GM23338 (cell line): ENCODE results near the gene GDF7. TPM values are rescaled to one million over a fixed set of nuclear protein-coding genes. Genes with fewer than 3 reads are reported as not detected.

Experiments
- ATAC-seq: fragments of 200-7000 bp; cut with Tn5 transposase; 3 replicates; pipeline ENCODE4 v1.9.1; 2020
- DNase-seq: peaks from one replicate; pipeline ENCODE4 v3.0.0-alpha.2; 2015; ENCODE audit warnings: low spot score
- H2AFZ ChIP-seq: fragments of 200-600 bp; sonication (generic); 2 replicates; pipeline ENCODE4 v1.8.0; 2016; ENCODE audit warnings: antibody characterized with exemption, mild to moderate bottlenecking, moderate library complexity
- H3F3A ChIP-seq: fragments of 200-600 bp; sonication (generic); replicated peaks from 2 replicates; pipeline ENCODE4 v1.8.0; 2017; ENCODE audit warnings: antibody characterized with exemption, mixed run types, low read depth
- H3K27ac ChIP-seq: fragments of 200-600 bp; sonication (generic); 2 replicates; pipeline ENCODE4 v1.6.1; 2016; ENCODE audit warnings: low read depth
- H3K27me3 ChIP-seq: fragments of 200-600 bp; sonication (generic); 2 replicates; pipeline ENCODE4 v1.8.0; 2016; ENCODE audit warnings: mild to moderate bottlenecking, mixed run types, moderate library complexity; ENCODE audit not compliant: insufficient read depth
- H3K36me3 ChIP-seq: fragments of 200-600 bp; sonication (generic); 2 replicates; pipeline ENCODE4 v1.8.0; 2016; ENCODE audit warnings: mild to moderate bottlenecking; ENCODE audit not compliant: insufficient read depth
- H3K4me1 ChIP-seq: fragments of 200-600 bp; sonication (generic); 2 replicates; pipeline ENCODE4 v1.8.0; 2016; ENCODE audit warnings: mild to moderate bottlenecking, moderate library complexity; ENCODE audit not compliant: insufficient read depth
- H3K4me2 ChIP-seq: fragments of 200-600 bp; sonication (generic); 2 replicates; pipeline ENCODE4 v1.7.1; 2017; ENCODE audit warnings: mixed run types
- H3K4me3 ChIP-seq: fragments of 200-600 bp; sonication (generic); 2 replicates; pipeline ENCODE4 v1.6.1; 2016; ENCODE audit warnings: mixed run types
- H3K79me2 ChIP-seq: fragments of 200-600 bp; sonication (generic); replicated peaks from 2 replicates; pipeline ENCODE4 v1.8.0; 2017; ENCODE audit warnings: mild to moderate bottlenecking; ENCODE audit not compliant: insufficient read depth
- H3K9me2 ChIP-seq: fragments of 200-600 bp; sonication (generic); 2 replicates; pipeline ENCODE4 v1.8.0; 2017; ENCODE audit not compliant: insufficient read depth
- H4K20me1 ChIP-seq: fragments of 200-600 bp; sonication (generic); replicated peaks from 2 replicates; pipeline ENCODE4 v1.8.0; 2017; ENCODE audit warnings: mild to moderate bottlenecking; ENCODE audit not compliant: insufficient read depth
- H3K27ac Mint-ChIP-seq: 2 replicates; pipeline ENCODE4 v1.8.0; 2020; ENCODE audit warnings: inconsistent platforms, mild to moderate bottlenecking, moderate library complexity, mixed read lengths
- H3K27me3 Mint-ChIP-seq: 3 replicates; pipeline ENCODE4 v1.8.0; 2022; ENCODE audit warnings: low read depth, mild to moderate bottlenecking, moderate library complexity, mixed read lengths, inconsistent platforms; ENCODE audit not compliant: insufficient read depth, poor library complexity
- H3K36me3 Mint-ChIP-seq: 3 replicates; pipeline ENCODE4 v1.8.0; 2021; ENCODE audit warnings: low read depth, mild to moderate bottlenecking, inconsistent platforms, moderate library complexity, mixed read lengths
- H3K4me1 Mint-ChIP-seq: 3 replicates; pipeline ENCODE4 v1.8.0; 2020; ENCODE audit warnings: mild to moderate bottlenecking, inconsistent platforms, mixed read lengths
- H3K4me3 Mint-ChIP-seq: 3 replicates; pipeline ENCODE4 v1.8.0; 2021; ENCODE audit warnings: moderate library complexity, mild to moderate bottlenecking, inconsistent platforms, mixed read lengths
- H3K9me3 Mint-ChIP-seq: 3 replicates; pipeline ENCODE4 v1.8.0; 2020; ENCODE audit warnings: moderate library complexity, mild to moderate bottlenecking, inconsistent platforms, mixed read lengths
- EZH2 ChIP-seq: fragments of 200-600 bp; sonication (generic); IDR thresholded peaks from one replicate; pipeline ENCODE4 v1.8.0; 2017; ENCODE audit warnings: antibody characterized with exemption, mild to moderate bottlenecking, low read depth; ENCODE audit not compliant: unreplicated experiment
- EZH2phosphoT487 ChIP-seq: fragments of 200-600 bp; sonication (generic); IDR thresholded peaks from one replicate; pipeline ENCODE4 v1.8.1; 2018; ENCODE audit warnings: antibody characterized with exemption; ENCODE audit not compliant: unreplicated experiment
- JUNB ChIP-seq: IDR thresholded peaks from one replicate; pipeline ENCODE4 v1.6.1; 2016; ENCODE audit warnings: antibody characterized with exemption; ENCODE audit not compliant: unreplicated experiment
- NANOG ChIP-seq: IDR thresholded peaks from 2 replicates; pipeline ENCODE4 v1.6.1; 2016; ENCODE audit warnings: antibody characterized with exemption, borderline replicate concordance
- STAT1 ChIP-seq: IDR thresholded peaks from one replicate; pipeline ENCODE4 v1.6.1; 2016; ENCODE audit warnings: antibody characterized with exemption; ENCODE audit not compliant: unreplicated experiment
- ZNF114 ChIP-seq: fragments of 250-450 bp; sonication (Bioruptor Pico); IDR thresholded peaks from 2 replicates; pipeline ENCODE4 v1.5.0; 2020; ENCODE audit warnings: mild to moderate bottlenecking, moderate library complexity
- polyA plus RNA-seq: library from polyadenylated mRNA; unstranded; fragments of >200 nt; fragmentation: Nextera tagmentation; extraction: Ambion mirVana; gene quantifications from 2 replicates; pipeline ENCODE4 v1.2.1, GENCODE V29; 2016
- total RNA-seq: library from RNA; depleted of rRNA; stranded (reverse); fragments of >200 nt; shearing (Covaris generic); gene quantifications from 2 replicates; pipeline ENCODE4 v1.2.3, GENCODE V29; 2014
- TF ChIP-seq, protein P1 (sequence below): fragments of 250-450 bp; sonication (Bioruptor Pico); IDR thresholded peaks from 2 replicates; pipeline ENCODE4 v1.5.0; 2020; ENCODE audit warnings: mild to moderate bottlenecking, moderate library complexity
- TF ChIP-seq, protein P2 (sequence below), 2 experiments: fragments of 200-600 bp in 1 of 2; sonication (generic) in 1 of 2; conservative IDR thresholded peaks; 2 replicates each; pipeline versions ENCODE4 v1.5.1 to v1.6.1; 2016 to 2017; ENCODE audit warnings: antibody characterized with exemption in 2 of 2, low read depth in 2 of 2, mild to moderate bottlenecking in 2 of 2, moderate library complexity in 1 of 2
- TF ChIP-seq, protein P3 (sequence below): IDR thresholded peaks from one replicate; pipeline ENCODE4 v1.6.1; 2018; ENCODE audit warnings: antibody characterized with exemption; ENCODE audit not compliant: unreplicated experiment
- TF ChIP-seq, protein P4 (sequence below): IDR thresholded peaks from 2 replicates; pipeline ENCODE4 v1.6.1; 2016; ENCODE audit warnings: antibody characterized with exemption

The GDF7 gene
- total and polyA plus RNA-seq, 2 experiments from 2014 or later: 0.19 to 0.52 TPM

DNA sequence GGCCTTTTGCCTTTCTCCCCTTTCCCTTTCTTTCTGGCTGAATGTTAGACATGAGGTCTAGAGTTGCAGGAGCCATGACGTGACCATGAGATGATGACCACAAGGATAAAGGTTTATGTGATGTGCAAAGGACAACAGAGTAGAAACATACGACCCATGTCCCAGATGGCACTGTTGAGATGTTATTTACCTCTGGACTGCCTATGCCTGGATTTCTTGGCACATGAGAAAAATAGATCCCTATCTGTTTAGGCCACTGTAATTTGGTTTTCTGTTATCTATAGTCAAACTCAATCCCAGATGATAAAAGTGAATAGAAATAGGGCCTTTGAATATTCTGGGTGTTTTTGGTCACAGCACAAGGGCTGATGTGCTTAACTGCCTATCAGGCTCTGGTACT lies 58.8 kb downstream of the GDF7 start:
- Histone ChIP-seq H3K36me3 (no peaks in the 10 kb centered on the region), H3K27ac (no peak overlapping the region), H3K9me2 (no peaks in the 10 kb centered on the region), H2AFZ (no peak overlapping the region), H3K4me3 (no peak overlapping the region), H3K79me2 (no peaks in the 10 kb centered on the region), H3K27me3 (no peaks in the 10 kb centered on the region), H4K20me1 (no peaks in the 10 kb centered on the region), H3K4me2 (no peak overlapping the region), H3F3A (no peaks in the 10 kb centered on the region), H3K4me1 (no peaks in the 10 kb centered on the region)
- TF ChIP-seq NANOG: no peak
- TF ChIP-seq EZH2phosphoT487: no peak
- TF ChIP-seq EZH2: no peak
- TF ChIP-seq, protein P1, sequence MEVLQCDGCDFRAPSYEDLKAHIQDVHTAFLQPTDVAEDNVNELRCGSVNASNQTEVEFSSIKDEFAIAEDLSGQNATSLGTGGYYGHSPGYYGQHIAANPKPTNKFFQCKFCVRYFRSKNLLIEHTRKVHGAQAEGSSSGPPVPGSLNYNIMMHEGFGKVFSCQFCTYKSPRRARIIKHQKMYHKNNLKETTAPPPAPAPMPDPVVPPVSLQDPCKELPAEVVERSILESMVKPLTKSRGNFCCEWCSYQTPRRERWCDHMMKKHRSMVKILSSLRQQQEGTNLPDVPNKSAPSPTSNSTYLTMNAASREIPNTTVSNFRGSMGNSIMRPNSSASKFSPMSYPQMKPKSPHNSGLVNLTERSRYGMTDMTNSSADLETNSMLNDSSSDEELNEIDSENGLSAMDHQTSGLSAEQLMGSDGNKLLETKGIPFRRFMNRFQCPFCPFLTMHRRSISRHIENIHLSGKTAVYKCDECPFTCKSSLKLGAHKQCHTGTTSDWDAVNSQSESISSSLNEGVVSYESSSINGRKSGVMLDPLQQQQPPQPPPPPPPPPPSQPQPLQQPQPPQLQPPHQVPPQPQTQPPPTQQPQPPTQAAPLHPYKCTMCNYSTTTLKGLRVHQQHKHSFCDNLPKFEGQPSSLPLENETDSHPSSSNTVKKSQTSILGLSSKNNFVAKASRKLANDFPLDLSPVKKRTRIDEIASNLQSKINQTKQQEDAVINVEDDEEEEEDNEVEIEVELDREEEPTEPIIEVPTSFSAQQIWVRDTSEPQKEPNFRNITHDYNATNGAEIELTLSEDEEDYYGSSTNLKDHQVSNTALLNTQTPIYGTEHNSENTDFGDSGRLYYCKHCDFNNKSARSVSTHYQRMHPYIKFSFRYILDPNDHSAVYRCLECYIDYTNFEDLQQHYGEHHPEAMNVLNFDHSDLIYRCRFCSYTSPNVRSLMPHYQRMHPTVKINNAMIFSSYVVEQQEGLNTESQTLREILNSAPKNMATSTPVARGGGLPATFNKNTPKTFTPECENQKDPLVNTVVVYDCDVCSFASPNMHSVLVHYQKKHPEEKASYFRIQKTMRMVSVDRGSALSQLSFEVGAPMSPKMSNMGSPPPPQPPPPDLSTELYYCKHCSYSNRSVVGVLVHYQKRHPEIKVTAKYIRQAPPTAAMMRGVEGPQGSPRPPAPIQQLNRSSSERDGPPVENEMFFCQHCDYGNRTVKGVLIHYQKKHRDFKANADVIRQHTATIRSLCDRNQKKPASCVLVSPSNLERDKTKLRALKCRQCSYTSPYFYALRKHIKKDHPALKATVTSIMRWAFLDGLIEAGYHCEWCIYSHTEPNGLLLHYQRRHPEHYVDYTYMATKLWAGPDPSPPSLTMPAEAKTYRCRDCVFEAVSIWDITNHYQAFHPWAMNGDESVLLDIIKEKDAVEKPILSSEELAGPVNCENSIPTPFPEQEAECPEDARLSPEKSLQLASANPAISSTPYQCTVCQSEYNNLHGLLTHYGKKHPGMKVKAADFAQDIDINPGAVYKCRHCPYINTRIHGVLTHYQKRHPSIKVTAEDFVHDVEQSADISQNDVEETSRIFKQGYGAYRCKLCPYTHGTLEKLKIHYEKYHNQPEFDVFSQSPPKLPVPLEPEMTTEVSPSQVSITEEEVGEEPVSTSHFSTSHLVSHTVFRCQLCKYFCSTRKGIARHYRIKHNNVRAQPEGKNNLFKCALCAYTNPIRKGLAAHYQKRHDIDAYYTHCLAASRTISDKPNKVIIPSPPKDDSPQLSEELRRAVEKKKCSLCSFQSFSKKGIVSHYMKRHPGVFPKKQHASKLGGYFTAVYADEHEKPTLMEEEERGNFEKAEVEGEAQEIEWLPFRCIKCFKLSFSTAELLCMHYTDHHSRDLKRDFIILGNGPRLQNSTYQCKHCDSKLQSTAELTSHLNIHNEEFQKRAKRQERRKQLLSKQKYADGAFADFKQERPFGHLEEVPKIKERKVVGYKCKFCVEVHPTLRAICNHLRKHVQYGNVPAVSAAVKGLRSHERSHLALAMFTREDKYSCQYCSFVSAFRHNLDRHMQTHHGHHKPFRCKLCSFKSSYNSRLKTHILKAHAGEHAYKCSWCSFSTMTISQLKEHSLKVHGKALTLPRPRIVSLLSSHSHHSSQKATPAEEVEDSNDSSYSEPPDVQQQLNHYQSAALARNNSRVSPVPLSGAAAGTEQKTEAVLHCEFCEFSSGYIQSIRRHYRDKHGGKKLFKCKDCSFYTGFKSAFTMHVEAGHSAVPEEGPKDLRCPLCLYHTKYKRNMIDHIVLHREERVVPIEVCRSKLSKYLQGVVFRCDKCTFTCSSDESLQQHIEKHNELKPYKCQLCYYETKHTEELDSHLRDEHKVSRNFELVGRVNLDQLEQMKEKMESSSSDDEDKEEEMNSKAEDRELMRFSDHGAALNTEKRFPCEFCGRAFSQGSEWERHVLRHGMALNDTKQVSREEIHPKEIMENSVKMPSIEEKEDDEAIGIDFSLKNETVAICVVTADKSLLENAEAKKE: no peak
- no peak for TF ChIP-seq ZNF114
- TF ChIP-seq, protein P2, sequence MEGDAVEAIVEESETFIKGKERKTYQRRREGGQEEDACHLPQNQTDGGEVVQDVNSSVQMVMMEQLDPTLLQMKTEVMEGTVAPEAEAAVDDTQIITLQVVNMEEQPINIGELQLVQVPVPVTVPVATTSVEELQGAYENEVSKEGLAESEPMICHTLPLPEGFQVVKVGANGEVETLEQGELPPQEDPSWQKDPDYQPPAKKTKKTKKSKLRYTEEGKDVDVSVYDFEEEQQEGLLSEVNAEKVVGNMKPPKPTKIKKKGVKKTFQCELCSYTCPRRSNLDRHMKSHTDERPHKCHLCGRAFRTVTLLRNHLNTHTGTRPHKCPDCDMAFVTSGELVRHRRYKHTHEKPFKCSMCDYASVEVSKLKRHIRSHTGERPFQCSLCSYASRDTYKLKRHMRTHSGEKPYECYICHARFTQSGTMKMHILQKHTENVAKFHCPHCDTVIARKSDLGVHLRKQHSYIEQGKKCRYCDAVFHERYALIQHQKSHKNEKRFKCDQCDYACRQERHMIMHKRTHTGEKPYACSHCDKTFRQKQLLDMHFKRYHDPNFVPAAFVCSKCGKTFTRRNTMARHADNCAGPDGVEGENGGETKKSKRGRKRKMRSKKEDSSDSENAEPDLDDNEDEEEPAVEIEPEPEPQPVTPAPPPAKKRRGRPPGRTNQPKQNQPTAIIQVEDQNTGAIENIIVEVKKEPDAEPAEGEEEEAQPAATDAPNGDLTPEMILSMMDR (conservative IDR thresholded peaks at IDR 0.05; ENCODE audit: low read depth in 2 of 2): no peak
- no peak for TF ChIP-seq STAT1
- TF ChIP-seq, protein P3, sequence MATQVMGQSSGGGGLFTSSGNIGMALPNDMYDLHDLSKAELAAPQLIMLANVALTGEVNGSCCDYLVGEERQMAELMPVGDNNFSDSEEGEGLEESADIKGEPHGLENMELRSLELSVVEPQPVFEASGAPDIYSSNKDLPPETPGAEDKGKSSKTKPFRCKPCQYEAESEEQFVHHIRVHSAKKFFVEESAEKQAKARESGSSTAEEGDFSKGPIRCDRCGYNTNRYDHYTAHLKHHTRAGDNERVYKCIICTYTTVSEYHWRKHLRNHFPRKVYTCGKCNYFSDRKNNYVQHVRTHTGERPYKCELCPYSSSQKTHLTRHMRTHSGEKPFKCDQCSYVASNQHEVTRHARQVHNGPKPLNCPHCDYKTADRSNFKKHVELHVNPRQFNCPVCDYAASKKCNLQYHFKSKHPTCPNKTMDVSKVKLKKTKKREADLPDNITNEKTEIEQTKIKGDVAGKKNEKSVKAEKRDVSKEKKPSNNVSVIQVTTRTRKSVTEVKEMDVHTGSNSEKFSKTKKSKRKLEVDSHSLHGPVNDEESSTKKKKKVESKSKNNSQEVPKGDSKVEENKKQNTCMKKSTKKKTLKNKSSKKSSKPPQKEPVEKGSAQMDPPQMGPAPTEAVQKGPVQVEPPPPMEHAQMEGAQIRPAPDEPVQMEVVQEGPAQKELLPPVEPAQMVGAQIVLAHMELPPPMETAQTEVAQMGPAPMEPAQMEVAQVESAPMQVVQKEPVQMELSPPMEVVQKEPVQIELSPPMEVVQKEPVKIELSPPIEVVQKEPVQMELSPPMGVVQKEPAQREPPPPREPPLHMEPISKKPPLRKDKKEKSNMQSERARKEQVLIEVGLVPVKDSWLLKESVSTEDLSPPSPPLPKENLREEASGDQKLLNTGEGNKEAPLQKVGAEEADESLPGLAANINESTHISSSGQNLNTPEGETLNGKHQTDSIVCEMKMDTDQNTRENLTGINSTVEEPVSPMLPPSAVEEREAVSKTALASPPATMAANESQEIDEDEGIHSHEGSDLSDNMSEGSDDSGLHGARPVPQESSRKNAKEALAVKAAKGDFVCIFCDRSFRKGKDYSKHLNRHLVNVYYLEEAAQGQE: no peak
- TF ChIP-seq, protein P4, sequence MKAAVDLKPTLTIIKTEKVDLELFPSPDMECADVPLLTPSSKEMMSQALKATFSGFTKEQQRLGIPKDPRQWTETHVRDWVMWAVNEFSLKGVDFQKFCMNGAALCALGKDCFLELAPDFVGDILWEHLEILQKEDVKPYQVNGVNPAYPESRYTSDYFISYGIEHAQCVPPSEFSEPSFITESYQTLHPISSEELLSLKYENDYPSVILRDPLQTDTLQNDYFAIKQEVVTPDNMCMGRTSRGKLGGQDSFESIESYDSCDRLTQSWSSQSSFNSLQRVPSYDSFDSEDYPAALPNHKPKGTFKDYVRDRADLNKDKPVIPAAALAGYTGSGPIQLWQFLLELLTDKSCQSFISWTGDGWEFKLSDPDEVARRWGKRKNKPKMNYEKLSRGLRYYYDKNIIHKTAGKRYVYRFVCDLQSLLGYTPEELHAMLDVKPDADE: no peak
- no peak for TF ChIP-seq JUNB
- no peak overlapping the region for H3K4me3 Mint-ChIP-seq
- H3K4me1 Mint-ChIP-seq: no peaks in the 10 kb centered on the region; the same call in 2 of the 3 replicates
- no peaks in the 10 kb centered on the region for H3K36me3 Mint-ChIP-seq
- H3K27me3 Mint-ChIP-seq: no peaks in the 10 kb centered on the region
- DNase-seq (no peak), ATAC-seq (no peak)
- no peak overlapping the region for H3K27ac Mint-ChIP-seq
- no peaks in the 10 kb centered on the region for H3K9me3 Mint-ChIP-seq
